ENCODE results near the gene SPAG16. TPM values are rescaled to one million over a fixed set of nuclear protein-coding genes. Genes with fewer than 3 reads are reported as not detected.

Gene SPAG16
- total RNA-seq, 1 donor from 2014 or later: 18.7 TPM

- H3K4me3 Mint-ChIP-seq (ENCODE audit: unreplicated experiment): no peak overlapping the region
- no peak for DNase-seq (ENCODE audit: low spot score)
- no peaks in the 10 kb centered on the region for H3K36me3 Mint-ChIP-seq (ENCODE audit: low read depth)
- no peak overlapping the region for H3K27ac Mint-ChIP-seq (ENCODE audit: unreplicated experiment)
- TF ChIP-seq CTCF (IDR thresholded peaks at IDR 0.05): no peak
- peaks cover 2% of the 10 kb centered on the region for H3K9me3 Mint-ChIP-seq (ENCODE audit: low read depth)
- no peaks in the 10 kb centered on the region for H3K4me1 Mint-ChIP-seq (ENCODE audit: low read depth)
- no peaks in the 10 kb centered on the region for H3K27me3 Mint-ChIP-seq (ENCODE audit: low read depth)
Observed at GRCh38 chr2:214088536-214088935, 804.3 kb downstream of the SPAG16 start.

GRCh38 chr2:214096208-214096715, 812.0 kb downstream of the SPAG16 start:
- Mint-ChIP-seq H3K4me1 (ENCODE audit: low read depth) (no peaks in the 10 kb centered on the region), H3K4me3 (ENCODE audit: unreplicated experiment) (no peak overlapping the region), H3K27ac (ENCODE audit: unreplicated experiment) (no peak overlapping the region), H3K27me3 (ENCODE audit: low read depth) (no peaks in the 10 kb centered on the region), H3K36me3 (ENCODE audit: low read depth) (no peaks in the 10 kb centered on the region), H3K9me3 (ENCODE audit: low read depth) (no peaks in the 10 kb centered on the region)
- no peak for DNase-seq (ENCODE audit: low spot score)
- no peak for TF ChIP-seq CTCF (IDR thresholded peaks at IDR 0.05)

GRCh38 chr2:214098811-214099210, 814.5 kb downstream of the SPAG16 start:
- Mint-ChIP-seq H3K27ac (ENCODE audit: unreplicated experiment) (no peak overlapping the region), H3K27me3 (ENCODE audit: low read depth) (no peaks in the 10 kb centered on the region), H3K9me3 (ENCODE audit: low read depth) (no peaks in the 10 kb centered on the region), H3K4me1 (ENCODE audit: low read depth) (peaks cover 7% of the 10 kb centered on the region), H3K4me3 (ENCODE audit: unreplicated experiment) (no peak overlapping the region), H3K36me3 (ENCODE audit: low read depth) (no peaks in the 10 kb centered on the region)
- no peak for TF ChIP-seq CTCF (IDR thresholded peaks at IDR 0.05)
- DNase-seq (ENCODE audit: low spot score): no peak

- H3K27ac Mint-ChIP-seq (ENCODE audit: unreplicated experiment): no peak overlapping the region
- H3K9me3 Mint-ChIP-seq (ENCODE audit: low read depth): no peaks in the 10 kb centered on the region
- DNase-seq (ENCODE audit: low spot score): no peak
- no peaks in the 10 kb centered on the region for H3K36me3 Mint-ChIP-seq (ENCODE audit: low read depth)
- TF ChIP-seq CTCF (IDR thresholded peaks at IDR 0.05): no peak
- H3K4me3 Mint-ChIP-seq (ENCODE audit: unreplicated experiment): no peak overlapping the region
- no peaks in the 10 kb centered on the region for H3K27me3 Mint-ChIP-seq (ENCODE audit: low read depth)
- peaks cover 12% of the 10 kb centered on the region for H3K4me1 Mint-ChIP-seq (ENCODE audit: low read depth)
Observed at GRCh38 chr2:214100488-214100887, 816.2 kb downstream of the SPAG16 start.

GRCh38 chr2:214103276-214104001, 819.2 kb downstream of the SPAG16 start:
- Mint-ChIP-seq H3K4me1 (ENCODE audit: low read depth) (peaks cover 12% of the 10 kb centered on the region), H3K36me3 (ENCODE audit: low read depth) (no peaks in the 10 kb centered on the region), H3K9me3 (ENCODE audit: low read depth) (no peaks in the 10 kb centered on the region), H3K4me3 (ENCODE audit: unreplicated experiment) (no peak overlapping the region), H3K27me3 (ENCODE audit: low read depth) (no peaks in the 10 kb centered on the region), H3K27ac (ENCODE audit: unreplicated experiment) (no peak overlapping the region)
- DNase-seq (ENCODE audit: low spot score): no peak
- no peak for TF ChIP-seq CTCF (IDR thresholded peaks at IDR 0.05)
